Measurements from ENCODE around the gene SCAF11.
A peak's percentile ranks its signal among the peaks of the same experiment; 100 is the strongest.
"Not testable (repeated sequence)": the region's sequence is repeated elsewhere in the genome, so short reads cannot be mapped to it uniquely, and the experiment has no call there.

Gene SCAF11

GRCh38 chr12:45990468-45991283 is at the start of gene SCAF11:
Gene SCAF11 (minus strand): TSS chr12:45990574. CDS start chr12:45964167, 26,407 bp downstream.
- DNase-seq: peak; percentile 100

DNA sequence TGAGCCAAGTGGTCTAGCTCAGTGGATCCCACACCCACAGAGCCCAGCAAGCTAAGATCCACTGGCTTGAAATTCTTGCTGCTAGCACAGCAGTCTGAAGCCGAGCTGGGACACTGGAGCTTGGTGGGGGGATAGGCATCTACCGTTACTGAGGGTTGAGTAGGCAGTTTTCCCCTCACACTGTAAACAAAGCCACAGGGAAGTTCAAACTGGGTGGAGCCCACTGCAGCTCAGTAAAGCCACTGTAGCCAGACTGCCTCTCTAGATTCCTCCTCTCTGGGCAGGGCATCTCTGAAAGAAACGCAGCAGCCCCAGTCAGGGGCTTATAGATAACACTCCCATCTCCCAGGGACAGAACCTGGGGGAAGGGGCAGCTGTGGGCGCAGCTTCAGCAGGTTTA is 46.7 kb upstream of the SCAF11 start:
- not testable (repeated sequence) for DNase-seq

DNA sequence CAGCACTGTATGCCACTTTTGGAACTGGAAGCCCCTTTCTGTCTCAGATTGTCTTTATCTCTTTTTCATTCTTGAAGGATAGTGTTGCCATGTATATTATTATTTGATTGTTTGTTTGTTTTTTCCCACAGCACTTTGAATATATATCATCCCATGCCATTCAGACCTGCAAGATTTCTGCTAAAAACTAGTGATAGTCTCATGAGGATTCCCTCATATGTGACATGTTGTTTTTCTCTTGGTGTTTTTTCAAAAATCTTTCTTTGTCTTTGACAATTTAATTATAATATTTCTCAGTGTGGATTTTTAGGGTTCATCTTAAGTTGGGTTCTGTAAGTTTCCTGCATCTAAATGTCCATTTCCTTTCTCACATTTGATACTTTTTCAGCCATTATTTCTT is 36.8 kb upstream of the SCAF11 start:
- no peak for DNase-seq

DNA sequence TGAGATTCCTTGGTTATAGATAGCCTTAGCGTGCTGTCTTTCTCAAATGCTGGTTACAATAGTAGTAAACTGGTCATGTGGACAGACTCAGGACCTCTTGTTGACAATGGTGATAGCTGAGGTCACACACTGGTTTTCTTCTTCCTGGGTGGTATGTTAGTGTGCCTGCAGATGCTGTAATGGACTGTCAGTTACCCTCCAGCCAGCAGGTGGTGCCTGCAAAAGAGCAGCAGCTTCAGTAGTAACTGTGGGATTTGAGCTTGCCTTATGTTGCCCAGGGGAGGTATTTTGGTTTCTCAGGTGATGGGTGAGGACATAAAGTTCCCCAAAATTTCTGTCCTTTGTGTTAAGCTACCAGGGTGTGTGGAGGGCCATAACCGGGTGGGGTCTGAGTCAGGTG is 33.7 kb upstream of the SCAF11 start:
- DNase-seq: no peak

DNA sequence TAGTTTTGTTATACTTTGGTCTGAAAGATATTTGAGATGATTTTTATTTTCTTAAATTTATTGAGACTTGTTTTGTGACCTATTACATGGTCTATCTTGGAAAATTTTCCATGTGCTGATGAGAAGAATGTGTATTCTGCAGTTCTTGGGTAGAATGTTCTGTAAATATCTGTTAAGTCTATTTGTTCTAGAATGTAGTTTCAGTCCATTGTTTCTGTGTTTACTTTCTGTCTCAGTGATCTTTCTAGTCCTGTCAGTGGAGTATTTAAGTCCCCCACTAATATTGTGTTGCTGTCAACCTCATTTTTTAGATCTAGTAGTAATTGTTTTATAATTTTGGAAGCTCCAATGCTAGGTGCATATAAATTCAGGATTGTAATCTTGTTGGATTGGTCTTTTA is 30.4 kb upstream of the SCAF11 start:
- no peak for DNase-seq

DNA sequence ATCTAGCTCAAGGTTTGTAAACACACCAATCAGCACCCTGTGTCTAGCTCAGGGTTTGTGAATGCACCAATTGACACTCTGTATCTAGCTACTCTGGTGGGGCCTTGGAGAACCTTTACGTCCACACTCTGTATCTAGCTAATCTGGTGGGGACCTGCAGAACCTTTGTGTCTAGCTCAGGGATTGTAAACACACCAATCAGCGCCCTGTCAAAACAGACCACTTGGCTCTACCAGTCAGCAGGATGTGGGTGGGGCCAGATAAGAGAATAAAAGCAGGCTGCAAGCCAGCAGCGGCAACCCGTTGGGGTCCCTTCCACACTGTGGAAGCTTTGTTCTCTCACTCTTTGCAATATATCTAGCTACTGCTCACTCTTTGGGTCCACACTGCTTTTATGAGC is 28.3 kb upstream of the SCAF11 start:
- not testable (repeated sequence) for DNase-seq

DNA sequence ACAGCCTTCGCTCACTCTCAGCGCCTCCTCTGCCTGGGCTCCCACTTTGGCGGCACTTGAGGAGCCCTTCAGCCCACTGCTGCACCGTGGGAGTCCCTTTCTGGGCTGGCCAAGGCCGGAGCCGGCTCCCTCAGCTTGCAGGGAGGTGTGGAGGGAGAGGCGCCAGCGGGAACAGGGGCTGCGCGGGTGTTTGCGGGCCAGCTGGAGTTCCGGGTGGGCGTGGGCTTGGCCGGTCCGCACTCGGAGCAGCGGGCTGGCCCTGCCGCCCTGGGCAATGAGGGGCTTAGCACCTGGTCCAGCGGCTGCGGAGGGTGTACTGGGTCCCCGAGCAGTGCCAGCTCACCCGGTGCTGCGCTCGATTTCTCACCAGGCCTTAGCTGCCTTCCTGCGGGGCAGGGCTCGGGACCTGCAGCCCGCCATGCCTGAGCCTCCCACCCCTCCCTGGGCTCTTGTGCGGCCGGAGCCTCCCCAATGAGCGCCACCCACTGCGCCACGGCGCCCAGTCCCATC is 27.5 kb upstream of the SCAF11 start:
- not testable (repeated sequence) for DNase-seq

DNA sequence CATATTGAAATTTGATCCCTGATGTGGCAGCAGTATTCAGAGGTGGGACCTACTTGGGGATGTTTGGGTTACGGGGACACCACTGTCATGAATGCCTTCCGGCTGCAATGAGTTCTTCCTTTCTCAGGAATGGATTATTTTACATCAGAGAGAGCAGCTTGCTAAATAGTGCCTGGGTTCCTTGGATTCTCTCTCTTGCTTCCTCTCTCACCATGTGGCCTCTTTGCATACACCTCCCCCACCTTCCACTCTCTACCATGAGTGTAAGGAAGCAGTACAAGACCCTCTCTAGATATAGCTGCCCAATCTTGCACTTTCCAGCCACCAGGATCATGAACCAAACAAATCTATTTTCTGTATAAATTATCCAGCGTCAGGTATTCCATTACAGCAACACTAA is 15.4 kb upstream of the SCAF11 start:
- DNase-seq: no peak

- no peak for DNase-seq
These were observed 14.9 kb upstream of the SCAF11 start for GRCh38 chr12:46005151-46005797.

GRCh38 chr12:46004715-46005114 is 14.3 kb upstream of the SCAF11 start:
- no peak for DNase-seq

GRCh38 chr12:46000076-46000475 is 9.7 kb upstream of the SCAF11 start:
- not testable (repeated sequence) for DNase-seq

DNA sequence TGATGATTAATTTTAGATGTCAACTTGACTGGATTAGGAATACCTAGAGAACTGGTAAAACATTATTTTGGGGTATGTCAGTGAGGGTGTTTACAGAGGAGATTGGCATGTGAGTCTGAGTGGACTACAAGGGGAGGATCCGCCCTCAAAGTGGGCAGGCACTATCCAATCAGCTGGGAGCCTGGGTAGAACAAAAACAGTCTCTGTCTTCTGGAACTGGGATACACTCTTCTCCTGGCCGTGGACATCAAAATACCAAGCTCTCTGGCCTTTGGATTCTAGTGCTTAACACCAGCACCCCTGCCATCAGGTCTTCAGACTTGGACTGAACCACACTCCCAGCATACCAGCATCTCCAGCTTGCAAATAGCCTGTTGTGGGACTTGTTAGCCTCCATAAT is 4.4 kb upstream of the SCAF11 start:
- DNase-seq: no peak

GRCh38 chr12:45991284-45992249 is 1.2 kb upstream of the SCAF11 start:
- peak; percentile 65 for DNase-seq

GRCh38 chr12:45989721-45990467 is 480 bp downstream of the SCAF11 start:
- peak; percentile 57 for DNase-seq

DNA sequence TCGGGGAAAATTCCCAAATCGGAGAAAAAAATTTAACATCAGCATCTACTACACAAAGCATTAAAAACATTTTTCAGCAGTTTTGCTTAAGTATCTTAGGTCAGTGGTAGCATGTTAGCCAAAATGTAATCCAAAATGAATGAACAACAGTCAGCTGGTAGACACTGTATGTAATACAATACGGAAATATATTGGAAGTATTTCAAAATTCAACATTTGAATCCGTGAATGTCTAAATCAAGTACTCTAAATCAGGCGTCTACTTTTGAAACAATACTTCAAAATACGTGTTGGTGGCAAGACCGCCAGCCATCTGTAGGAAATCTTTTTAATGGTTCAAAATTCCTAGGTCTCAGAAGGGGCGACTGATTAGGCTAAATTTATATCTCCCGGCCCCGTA is 1.1 kb downstream of the SCAF11 start:
- DNase-seq: no peak

DNA sequence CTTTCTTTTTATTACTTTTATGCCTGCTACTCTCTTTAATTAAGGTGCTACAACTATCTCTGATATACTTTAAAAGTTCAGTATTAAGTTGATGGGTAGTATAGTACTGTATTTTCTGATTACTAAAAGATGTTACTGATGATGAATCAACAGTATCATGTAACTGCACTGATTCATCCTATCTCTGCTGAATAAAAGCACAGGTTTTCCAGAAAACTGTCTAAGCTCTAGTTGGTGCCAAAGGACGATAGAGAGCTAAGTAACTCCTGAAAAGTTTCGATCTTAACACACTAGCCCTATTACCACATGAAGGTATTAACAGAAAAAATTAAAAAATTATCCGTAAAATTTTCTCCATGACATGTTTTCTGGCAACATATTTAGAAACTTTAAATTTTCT is 2.1 kb downstream of the SCAF11 start:
- DNase-seq: no peak

DNA sequence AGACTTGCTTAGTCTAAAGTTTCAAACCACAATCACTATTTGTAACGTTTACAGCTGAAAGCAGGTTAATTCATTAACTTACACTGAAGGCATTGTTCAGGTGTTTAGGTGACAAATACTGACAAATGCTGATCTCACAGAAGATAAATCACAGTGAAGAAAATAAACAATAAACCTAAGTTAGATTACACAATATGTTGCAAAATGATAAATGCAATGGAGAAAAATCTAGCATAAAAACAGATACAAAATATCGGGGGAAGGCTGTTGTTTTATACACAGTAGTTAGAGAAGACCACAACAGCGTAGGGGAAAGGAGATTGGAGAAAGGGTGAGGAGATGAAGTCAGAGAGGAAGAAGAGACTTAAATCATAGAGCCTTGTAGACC is 3.0 kb downstream of the SCAF11 start:
- DNase-seq: no peak

- DNase-seq: no peak
These were observed 3.6 kb downstream of the SCAF11 start for GRCh38 chr12:45986641-45987339.

DNA sequence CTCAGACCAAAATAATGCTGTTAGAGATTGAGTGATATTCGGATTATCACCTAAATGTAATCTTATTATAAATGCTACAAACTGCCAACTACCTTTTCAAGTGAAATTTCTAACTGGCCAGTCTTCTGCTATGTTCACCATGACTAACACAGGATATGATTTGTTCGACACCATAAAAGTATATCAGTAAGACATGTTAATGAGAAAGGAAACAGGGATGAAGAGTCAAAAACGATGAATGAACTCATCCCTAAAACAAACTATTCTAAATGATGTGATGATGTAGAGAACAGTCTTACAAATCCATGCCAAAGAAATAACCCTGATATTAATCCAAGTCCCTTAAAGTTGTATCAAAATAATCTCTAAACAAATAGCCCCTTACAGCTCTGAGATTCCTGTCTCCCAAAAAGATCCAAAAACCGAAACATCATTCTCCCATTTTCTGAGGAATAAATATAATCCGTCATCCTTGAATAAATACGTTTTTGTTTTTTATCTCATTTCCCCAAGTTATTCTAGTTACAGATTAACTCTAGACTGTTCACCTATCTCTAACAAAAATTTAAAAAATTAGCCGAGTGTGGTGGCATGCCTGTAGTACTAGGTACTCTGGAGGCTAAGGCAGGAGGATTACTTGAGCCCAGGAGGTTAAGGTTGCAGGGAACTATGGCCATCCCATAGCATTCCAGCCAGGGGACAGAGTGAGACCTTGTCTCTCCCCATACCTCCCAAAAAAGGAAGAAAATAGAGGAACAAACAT is 9.1 kb downstream of the SCAF11 start:
- DNase-seq: no peak

DNA sequence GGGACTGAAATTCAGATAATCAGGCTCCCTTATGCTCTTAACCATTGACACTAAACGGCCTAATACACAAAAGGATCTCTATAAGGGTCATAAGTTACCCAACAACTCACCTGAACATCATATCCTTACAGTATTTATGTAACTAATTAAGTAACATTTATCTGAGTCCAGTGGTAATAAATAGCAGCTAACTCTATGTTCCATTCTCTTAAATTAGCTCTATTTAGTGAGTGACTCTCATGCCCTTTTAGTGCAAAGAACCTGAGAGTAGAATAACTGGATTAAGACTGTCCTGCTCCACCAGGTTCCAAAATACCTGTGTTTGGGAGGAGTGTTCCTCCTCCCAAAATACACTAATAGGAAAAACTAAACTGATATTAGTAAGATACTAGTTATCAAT is 9.8 kb downstream of the SCAF11 start:
- no peak for DNase-seq

DNA sequence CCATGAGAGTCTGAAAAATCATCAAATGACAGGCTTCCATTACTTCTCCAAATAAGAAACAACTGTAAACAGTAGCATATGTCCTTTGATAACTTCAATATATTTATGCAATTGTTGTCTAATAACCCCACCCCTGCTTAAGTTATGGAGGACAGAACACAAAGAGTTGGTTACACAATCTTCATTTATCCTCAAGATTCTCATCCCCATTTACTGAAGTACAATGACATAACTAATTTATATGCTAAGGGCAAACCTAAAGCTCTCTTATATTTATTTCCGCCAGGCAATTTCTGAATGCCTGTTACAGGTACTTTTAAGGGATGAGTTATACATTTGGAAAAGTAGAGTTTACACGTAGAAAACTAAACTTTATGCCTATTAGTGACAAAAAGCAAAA is 12.3 kb downstream of the SCAF11 start:
- DNase-seq: no peak

Data from activated naive CD4-positive, alpha-beta T cell treated with anti-CD3 and anti-CD28 coated beads, Interleukin-2, amount 50 U/mL, for 16 hours (primary cell).